Upper lobe of left lung (tissue), 4 donors: ENCODE results near the gene NPHP3.

ENCODE experiments used
- CTCF ChIP-seq, 6 experiments: fragments of 450-650 bp in 4 of 6; fragments of 200-600 bp in 2 of 6; sonication (generic) in 2 of 6; IDR thresholded peaks; one replicate each; pipeline ENCODE4 v1.5.1; 2016 to 2019; ENCODE audit warnings: antibody characterized with exemption in 6 of 6
- EP300 ChIP-seq, 4 donors: sonication (generic); formaldehyde crosslinking; IDR thresholded peaks; one replicate each; pipeline ENCODE4 v1.5.1; 2017; ENCODE audit warnings: antibody characterized with exemption in 4 of 4, control low read depth in 2 of 4
- POLR2A ChIP-seq, 4 donors: fragments of 450-650 bp; IDR thresholded peaks; one replicate each; pipeline ENCODE4 v1.5.1; 2016 to 2017; ENCODE audit warnings: antibody characterized with exemption in 4 of 4, mild to moderate bottlenecking in 2 of 4

- TF ChIP-seq CTCF (IDR thresholded peaks at IDR 0.05) (no peak), EP300 (IDR thresholded peaks at IDR 0.05) (no peak), POLR2A (IDR thresholded peaks at IDR 0.05) (no peak)
These were observed 52.9 kb downstream of the NPHP3 start for GRCh38 chr3:132669256-132669777.
